OCI-LY3 (cell line): ENCODE measurements around the gene ARHGAP8.

ENCODE experiments used
- EZH2phosphoT487 ChIP-seq: fragments of 200-600 bp; shearing (Covaris generic); IDR thresholded peaks from 2 replicates; pipeline ENCODE4 v1.6.1; 2018; ENCODE audit warnings: antibody characterized with exemption, mixed run types, low read depth
- TF ChIP-seq, protein P1 (sequence below): fragments of 200-600, 300-600 bp; sonication (generic); IDR thresholded peaks from 2 replicates; pipeline ENCODE4 v1.5.1; 2014; ENCODE audit warnings: antibody characterized with exemption, low read length, low read depth

DNA sequence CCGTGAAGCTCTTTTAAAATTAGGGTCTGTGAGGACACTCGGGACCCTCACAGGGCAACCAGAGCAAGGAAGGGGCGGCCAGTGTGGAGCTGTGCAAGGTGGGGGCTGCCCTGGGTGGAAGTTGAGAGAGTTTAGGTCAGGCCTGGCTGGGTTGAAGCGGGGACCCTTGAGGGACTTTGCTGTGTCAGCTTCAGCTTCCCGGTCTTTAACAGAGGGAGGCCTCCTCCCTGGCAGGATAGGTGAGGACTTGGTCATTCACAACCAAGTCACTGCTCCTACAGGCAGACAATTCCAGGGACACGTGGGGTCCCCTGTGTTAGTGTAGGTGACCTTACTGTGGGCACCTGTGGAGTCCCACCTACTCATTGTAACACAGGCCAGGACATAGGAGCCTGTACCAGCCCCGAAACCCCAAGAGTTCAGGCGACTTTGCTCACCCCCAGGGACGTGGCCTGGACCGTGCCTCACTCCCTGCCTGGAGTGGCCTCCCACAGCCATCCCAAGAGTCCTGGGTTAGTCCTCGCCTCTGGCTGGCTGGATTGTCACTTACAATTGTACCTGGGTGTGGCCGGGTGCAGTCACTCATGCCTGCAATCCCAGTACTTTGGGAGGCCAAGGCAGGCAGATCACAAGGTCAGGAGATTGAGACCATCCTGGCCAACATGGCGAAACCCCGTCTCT is 18.8 kb upstream of the ARHGAP8 start:
- TF ChIP-seq, protein P1, sequence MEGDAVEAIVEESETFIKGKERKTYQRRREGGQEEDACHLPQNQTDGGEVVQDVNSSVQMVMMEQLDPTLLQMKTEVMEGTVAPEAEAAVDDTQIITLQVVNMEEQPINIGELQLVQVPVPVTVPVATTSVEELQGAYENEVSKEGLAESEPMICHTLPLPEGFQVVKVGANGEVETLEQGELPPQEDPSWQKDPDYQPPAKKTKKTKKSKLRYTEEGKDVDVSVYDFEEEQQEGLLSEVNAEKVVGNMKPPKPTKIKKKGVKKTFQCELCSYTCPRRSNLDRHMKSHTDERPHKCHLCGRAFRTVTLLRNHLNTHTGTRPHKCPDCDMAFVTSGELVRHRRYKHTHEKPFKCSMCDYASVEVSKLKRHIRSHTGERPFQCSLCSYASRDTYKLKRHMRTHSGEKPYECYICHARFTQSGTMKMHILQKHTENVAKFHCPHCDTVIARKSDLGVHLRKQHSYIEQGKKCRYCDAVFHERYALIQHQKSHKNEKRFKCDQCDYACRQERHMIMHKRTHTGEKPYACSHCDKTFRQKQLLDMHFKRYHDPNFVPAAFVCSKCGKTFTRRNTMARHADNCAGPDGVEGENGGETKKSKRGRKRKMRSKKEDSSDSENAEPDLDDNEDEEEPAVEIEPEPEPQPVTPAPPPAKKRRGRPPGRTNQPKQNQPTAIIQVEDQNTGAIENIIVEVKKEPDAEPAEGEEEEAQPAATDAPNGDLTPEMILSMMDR = no peak
- no peak for TF ChIP-seq EZH2phosphoT487
